K562 (cell line): ENCODE results near the gene ANKRD13D.

Source experiments
- CREB5 ChIP-seq: fragments of 250-450 bp; sonication (Bioruptor Pico); IDR thresholded peaks from 2 replicates; pipeline ENCODE4 v1.5.0; 2020; ENCODE audit warnings: mild to moderate bottlenecking
- CTCF ChIP-seq, 3 experiments: IDR thresholded peaks in 2 of 3; conservative IDR thresholded peaks in 1 of 3; 2 replicates each; pipeline ENCODE4 v1.5.1; 2011 to 2012; ENCODE audit warnings: low read length in 3 of 3, mild to moderate bottlenecking in 3 of 3, control low read depth in 2 of 3, improper control_type of control experiment in 1 of 3, inconsistent platforms in 1 of 3, low read depth in 1 of 3, mixed read lengths in 1 of 3, moderate library complexity in 1 of 3; ENCODE audit not compliant: insufficient read depth in 2 of 3
- NKRF ChIP-seq: fragments of 450-650 bp; IDR thresholded peaks from 2 replicates; pipeline ENCODE4 v1.6.1; 2016; ENCODE audit warnings: borderline replicate concordance
- RB1 ChIP-seq: fragments of 450-650 bp; IDR thresholded peaks from 2 replicates; pipeline ENCODE4 v1.6.1; 2017; ENCODE audit warnings: low read depth, mild to moderate bottlenecking
- ZBTB40 ChIP-seq, 2 experiments: fragments of 450-650 bp in 1 of 2; sonication (generic) in 1 of 2; formaldehyde crosslinking in 1 of 2; IDR thresholded peaks; 2 replicates each; pipeline versions ENCODE4 v1.7.1 to v1.9.0; 2016 to 2022; ENCODE audit warnings: inconsistent platforms in 1 of 2, mild to moderate bottlenecking in 1 of 2, missing genetic modification reagents in 1 of 2

GRCh38 chr11:67320011-67320410 lies 30.9 kb downstream of the ANKRD13D start:
- TF ChIP-seq NKRF (no peak), CTCF (IDR thresholded peaks at IDR 0.05 in 2 of 3, conservative IDR thresholded peaks at IDR 0.05 in 1 of 3; ENCODE audit: insufficient read depth in 2 of 3, low read depth in 1 of 3, low read length in 3 of 3) (no peak), ZBTB40 (IDR thresholded peaks at IDR 0.05) (no peak), ZBTB40 (CRISPR knock-in tag; IDR thresholded peaks at IDR 0.05) (no peak), RB1 (no peak), CREB5 (CRISPR knock-in tag) (no peak)
